Loucy (cell line): ENCODE measurements around the gene PPEF1.

ENCODE experiments used
- H2AFZ ChIP-seq: fragments of 200-600 bp; sonication (generic); 2 replicates; pipeline ENCODE4 v1.6.0; 2016; ENCODE audit warnings: antibody characterized with exemption, mild to moderate bottlenecking, low read length, moderate library complexity
- H3F3A ChIP-seq: fragments of 200-600 bp; 2 replicates; pipeline ENCODE4 v1.6.0; 2016; ENCODE audit warnings: antibody characterized with exemption, low read depth, mild to moderate bottlenecking
- H3K27me3 ChIP-seq: fragments of 200-600 bp; sonication (generic); 2 replicates; pipeline ENCODE4 v1.6.1; 2014; ENCODE audit warnings: low read length, mild to moderate bottlenecking; ENCODE audit not compliant: insufficient read depth, poor library complexity, severe bottlenecking
- H3K36me3 ChIP-seq: fragments of 200-600 bp; sonication (generic); 2 replicates; pipeline ENCODE4 v1.6.1; 2016; ENCODE audit warnings: low read length; ENCODE audit not compliant: insufficient read depth
- H3K4me1 ChIP-seq: fragments of 200-600 bp; sonication (generic); 2 replicates; pipeline ENCODE4 v1.5.1; 2014; ENCODE audit warnings: low read length, mild to moderate bottlenecking; ENCODE audit not compliant: insufficient read depth, poor library complexity, severe bottlenecking
- H3K4me2 ChIP-seq: fragments of 200-600 bp; sonication (generic); 2 replicates; pipeline ENCODE4 v1.6.0; 2014; ENCODE audit warnings: antibody characterized with exemption, low read length, low read depth, mild to moderate bottlenecking; ENCODE audit not compliant: poor library complexity, severe bottlenecking
- H3K4me3 ChIP-seq: fragments of 200-600 bp; sonication (generic); 2 replicates; pipeline ENCODE4 v1.5.1; 2014; ENCODE audit warnings: low read length, mild to moderate bottlenecking, mixed read lengths; ENCODE audit not compliant: poor library complexity, severe bottlenecking
- H3K79me2 ChIP-seq: fragments of 200-600 bp; sonication (generic); 2 replicates; pipeline ENCODE4 v1.6.1; 2014; ENCODE audit warnings: low read length; ENCODE audit not compliant: insufficient read depth
- H3K9ac ChIP-seq: fragments of 200-600 bp; sonication (generic); 2 replicates; pipeline ENCODE4 v1.6.0; 2014; ENCODE audit warnings: mild to moderate bottlenecking, low read depth, low read length, moderate library complexity; ENCODE audit not compliant: poor library complexity, severe bottlenecking
- H3K9me2 ChIP-seq: fragments of 200-600 bp; sonication (generic); replicated peaks from 2 replicates; pipeline ENCODE4 v1.6.1; 2016; ENCODE audit warnings: low read depth, low read length, mixed read lengths
- H3K9me3 ChIP-seq: fragments of 200-600 bp; sonication (generic); 2 replicates; pipeline ENCODE4 v1.6.1; 2014; ENCODE audit warnings: mild to moderate bottlenecking, antibody characterized with exemption, low read length, low read depth; ENCODE audit not compliant: insufficient read depth
- H4K20me1 ChIP-seq: fragments of 200-600 bp; sonication (generic); 2 replicates; pipeline ENCODE4 v1.6.0; 2014; ENCODE audit warnings: antibody characterized with exemption, low read length, mild to moderate bottlenecking; ENCODE audit not compliant: insufficient read depth, poor library complexity, severe bottlenecking
- CTCF ChIP-seq: fragments of 200-600 bp; sonication (generic); conservative IDR thresholded peaks from 2 replicates; pipeline ENCODE4 v1.5.1; 2014; ENCODE audit warnings: mild to moderate bottlenecking, antibody characterized with exemption, low read length
- EZH2phosphoT487 ChIP-seq: fragments of 200-600 bp; IDR thresholded peaks from 2 replicates; pipeline ENCODE4 v1.6.1; 2018; ENCODE audit warnings: antibody characterized with exemption, mild to moderate bottlenecking, moderate library complexity, borderline replicate concordance

PPEF1 gene

DNA sequence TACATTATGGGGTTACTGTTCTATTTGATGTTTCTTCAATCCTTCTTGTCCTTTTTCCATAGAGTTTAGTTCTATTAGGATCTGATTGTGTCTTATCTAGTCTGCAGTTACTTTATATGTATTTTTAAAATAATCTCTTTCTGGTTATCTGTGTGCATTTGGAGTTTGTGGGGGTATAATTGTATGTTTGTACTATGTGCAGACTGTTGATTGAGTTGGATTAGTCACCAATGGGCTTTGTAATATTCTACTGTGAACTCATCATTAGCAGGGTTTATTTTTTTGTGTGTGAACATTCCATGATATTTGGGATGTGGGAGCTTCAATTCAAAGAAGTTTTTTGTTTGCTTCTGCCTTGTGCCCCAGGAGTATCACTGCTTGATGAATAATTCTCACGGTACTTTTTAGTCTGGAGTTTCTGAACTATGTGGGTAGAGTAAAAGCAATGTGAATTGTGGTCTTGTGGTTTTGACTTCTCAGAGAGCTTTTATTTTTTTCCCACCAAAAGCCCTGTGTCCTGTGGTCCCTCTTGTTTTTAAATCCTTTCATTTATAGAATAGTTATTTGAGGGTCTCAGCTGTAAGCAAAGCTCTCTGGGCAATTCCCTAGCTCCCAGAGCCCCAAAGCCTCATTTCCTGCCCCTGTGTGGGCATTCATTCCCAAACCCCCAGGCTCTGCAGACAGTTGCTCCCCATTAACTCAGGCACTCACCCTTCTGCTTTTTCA is 148.6 kb downstream of the PPEF1 start:
- Histone ChIP-seq H3K9ac (no peak overlapping the region), H4K20me1 (no peaks in the 10 kb centered on the region), H3K4me3 (no peak overlapping the region), H3K27me3 (no peaks in the 10 kb centered on the region), H3K36me3 (no peaks in the 10 kb centered on the region), H3K4me2 (no peak overlapping the region), H3K4me1 (no peaks in the 10 kb centered on the region), H2AFZ (no peak overlapping the region), H3K9me3 (no peaks in the 10 kb centered on the region), H3F3A (no peaks in the 10 kb centered on the region), H3K79me2 (no peaks in the 10 kb centered on the region), H3K9me2 (no peaks in the 10 kb centered on the region)
- TF ChIP-seq CTCF (no peak), EZH2phosphoT487 (no peak)

DNA sequence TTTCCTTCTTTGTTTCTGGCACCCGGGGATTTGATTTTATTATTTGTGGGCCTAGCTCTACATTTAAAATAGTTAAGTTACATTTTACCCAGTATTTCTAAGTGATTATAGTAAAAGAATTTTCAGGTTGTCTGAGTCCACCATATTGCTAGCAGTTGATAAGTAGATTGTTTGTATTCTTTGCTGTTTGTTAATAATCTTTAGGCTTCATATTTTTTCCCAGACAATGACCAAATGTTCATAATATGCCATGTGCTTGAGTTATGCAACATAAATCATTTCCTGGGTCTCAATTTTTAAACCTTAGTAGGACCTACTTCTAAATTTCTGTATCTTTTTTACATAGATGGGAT is 149.2 kb downstream of the PPEF1 start:
- TF ChIP-seq EZH2phosphoT487 (no peak), CTCF (no peak)
- H3K27me3 ChIP-seq: no peaks in the 10 kb centered on the region
- H3K4me1 ChIP-seq: no peaks in the 10 kb centered on the region
- H4K20me1 ChIP-seq: no peaks in the 10 kb centered on the region
- H3K9me3 ChIP-seq: no peaks in the 10 kb centered on the region
- H3K36me3 ChIP-seq: no peaks in the 10 kb centered on the region
- no peaks in the 10 kb centered on the region for H3K9me2 ChIP-seq
- no peaks in the 10 kb centered on the region for H3F3A ChIP-seq
- no peak overlapping the region for H3K4me2 ChIP-seq
- no peak overlapping the region for H2AFZ ChIP-seq
- H3K9ac ChIP-seq: no peak overlapping the region
- H3K79me2 ChIP-seq: no peaks in the 10 kb centered on the region
- no peak overlapping the region for H3K4me3 ChIP-seq

- H2AFZ ChIP-seq: no peak overlapping the region
- H3K9ac ChIP-seq: no peak overlapping the region
- no peaks in the 10 kb centered on the region for H3K36me3 ChIP-seq
- no peaks in the 10 kb centered on the region for H3K4me1 ChIP-seq
- no peaks in the 10 kb centered on the region for H3K9me2 ChIP-seq
- H3K79me2 ChIP-seq: no peaks in the 10 kb centered on the region
- H3K4me2 ChIP-seq: no peak overlapping the region
- TF ChIP-seq CTCF (no peak), EZH2phosphoT487 (no peak)
- H3K9me3 ChIP-seq: no peaks in the 10 kb centered on the region
- no peaks in the 10 kb centered on the region for H4K20me1 ChIP-seq
- H3K27me3 ChIP-seq: no peaks in the 10 kb centered on the region
- H3F3A ChIP-seq: no peaks in the 10 kb centered on the region
- no peak overlapping the region for H3K4me3 ChIP-seq
These were observed 154.1 kb downstream of the PPEF1 start for GRCh38 chrX:18861511-18861910.
